HUES48 (cell line): ENCODE measurements around the gene EML3.
"Not testable (repeated sequence)": the region's sequence is repeated elsewhere in the genome, so short reads cannot be mapped to it uniquely, and the experiment has no call there.

Source experiments
- H3K27ac ChIP-seq: one replicate; pipeline ENCODE4 v1.7.0; 2013; ENCODE audit warnings: low read depth, low read length, inconsistent platforms
- H3K27me3 ChIP-seq: 2 replicates; pipeline ENCODE4 v1.6.1; 2013; ENCODE audit warnings: mild to moderate bottlenecking, low read length; ENCODE audit not compliant: control insufficient read depth, insufficient read depth
- H3K36me3 ChIP-seq: 2 replicates; pipeline ENCODE4 v1.6.1; 2013; ENCODE audit warnings: low read length; ENCODE audit not compliant: control insufficient read depth, insufficient read depth
- H3K4me1 ChIP-seq: 2 replicates; pipeline ENCODE4 v1.6.1; 2013; ENCODE audit warnings: mild to moderate bottlenecking, low read length; ENCODE audit not compliant: control insufficient read depth, insufficient read depth
- H3K4me3 ChIP-seq: 2 replicates; pipeline ENCODE4 v1.5.1; 2013; ENCODE audit warnings: mild to moderate bottlenecking, low read depth, low read length
- H3K9ac ChIP-seq: 2 replicates; pipeline ENCODE4 v1.6.1; 2013; ENCODE audit warnings: mild to moderate bottlenecking, low read depth, low read length, moderate library complexity
- H3K9me3 ChIP-seq: 2 replicates; pipeline ENCODE4 v1.6.1; 2013; ENCODE audit warnings: low read length; ENCODE audit not compliant: control insufficient read depth, insufficient read depth

Gene EML3

DNA sequence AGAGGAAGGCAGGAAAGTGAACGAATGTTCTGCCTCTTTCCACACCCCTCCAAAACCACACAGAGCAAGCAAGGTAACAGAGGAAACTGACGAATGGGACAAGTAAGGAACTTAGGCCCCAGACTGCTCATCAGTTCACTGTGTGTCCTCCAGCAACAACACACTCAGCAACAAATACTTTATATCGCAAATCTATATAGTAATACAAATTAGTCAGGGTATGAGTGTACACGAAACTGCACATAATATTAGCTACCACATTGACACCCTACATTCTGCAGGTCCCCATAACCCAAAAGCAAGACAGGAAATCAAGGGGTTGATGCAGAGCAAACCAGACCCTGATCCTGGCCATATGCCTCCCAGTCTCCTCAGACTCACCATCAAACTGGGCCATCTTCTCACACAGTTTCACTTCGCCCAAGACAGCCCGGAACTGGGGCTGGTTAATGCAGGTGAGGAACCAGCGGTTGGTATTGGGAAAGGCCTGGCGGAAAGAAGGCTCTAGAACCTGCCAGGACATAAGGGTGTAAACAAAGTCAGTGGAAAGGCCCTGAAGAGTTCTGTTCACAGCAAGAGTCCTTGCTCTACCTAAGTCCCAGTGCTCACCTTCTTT lies 45.4 kb downstream of the EML3 start:
- peaks cover 93% of the 10 kb centered on the region for H3K36me3 ChIP-seq
- no peak overlapping the region for H3K27ac ChIP-seq
- H3K4me1 ChIP-seq = peaks cover 9% of the 10 kb centered on the region; the same call in 1 of the 2 replicates

GRCh38 chr11:62566247-62566646 lies 46.3 kb downstream of the EML3 start:
- H3K9me3 ChIP-seq = no peaks in the 10 kb centered on the region
- no peaks in the 10 kb centered on the region for H3K27me3 ChIP-seq
- H3K4me3 ChIP-seq = no peak overlapping the region
- H3K4me1 ChIP-seq = peaks cover 9% of the 10 kb centered on the region; the same call in 1 of the 2 replicates
- H3K27ac ChIP-seq = no peak overlapping the region
- H3K36me3 ChIP-seq = peaks cover 86% of the 10 kb centered on the region
- H3K9ac ChIP-seq = no peak overlapping the region

More for the DNA sequence above, 45.4 kb downstream of the EML3 start:
- H3K9ac ChIP-seq = no peak overlapping the region
- H3K4me3 ChIP-seq = no peak overlapping the region
- H3K27me3 ChIP-seq = no peaks in the 10 kb centered on the region
- no peaks in the 10 kb centered on the region for H3K9me3 ChIP-seq

DNA sequence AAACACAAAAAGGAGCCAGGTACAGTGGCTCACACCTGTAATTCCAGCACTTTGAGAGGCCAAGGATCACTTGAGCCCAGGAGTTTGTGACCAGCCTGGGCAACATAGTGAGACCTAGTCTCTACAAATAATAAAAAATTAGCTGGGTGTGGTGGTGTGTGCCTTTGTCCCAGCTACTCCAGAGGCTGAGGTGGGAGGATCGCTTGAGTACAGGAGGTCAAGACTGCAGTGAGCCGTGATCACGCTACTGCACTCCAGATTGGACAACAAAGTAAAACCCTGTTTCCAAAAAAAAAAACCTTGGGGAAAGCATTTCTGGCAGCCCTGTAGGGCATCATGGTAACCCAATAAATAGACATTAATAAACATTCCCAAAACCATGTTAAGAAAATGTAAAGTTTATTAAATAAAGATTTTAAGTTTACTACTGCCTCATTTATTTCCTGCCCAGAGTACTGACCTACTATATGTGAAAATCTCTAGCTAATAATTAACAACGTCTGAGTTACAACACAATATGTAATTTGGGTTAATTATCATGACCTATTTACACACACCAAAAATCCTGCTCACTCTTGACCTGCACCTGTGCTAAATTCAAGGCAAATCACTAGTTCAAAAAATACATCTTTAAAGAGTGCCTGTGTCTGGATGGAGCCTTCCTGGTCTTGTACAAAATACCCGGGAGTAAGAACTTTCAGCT lies 47.3 kb downstream of the EML3 start:
- Histone ChIP-seq H3K36me3 (peaks cover 82% of the 10 kb centered on the region), H3K4me3 (no peak overlapping the region), H3K9ac (no peak overlapping the region), H3K27me3 (no peaks in the 10 kb centered on the region), H3K27ac (no peak overlapping the region), H3K9me3 (no peaks in the 10 kb centered on the region), H3K4me1 (peaks cover 17% of the 10 kb centered on the region)

- not testable (repeated sequence) for H3K9ac ChIP-seq, H3K9me3 ChIP-seq, H3K27me3 ChIP-seq
- Histone ChIP-seq H3K4me1 (peaks cover 38% of the 10 kb centered on the region), H3K36me3 (peaks cover 84% of the 10 kb centered on the region), H3K4me3 (peak overlapping the region; percentile 44), H3K27ac (peak overlapping the region; percentile 88)
Observed at GRCh38 chr11:62561677-62562230, 50.8 kb downstream of the EML3 start.

DNA sequence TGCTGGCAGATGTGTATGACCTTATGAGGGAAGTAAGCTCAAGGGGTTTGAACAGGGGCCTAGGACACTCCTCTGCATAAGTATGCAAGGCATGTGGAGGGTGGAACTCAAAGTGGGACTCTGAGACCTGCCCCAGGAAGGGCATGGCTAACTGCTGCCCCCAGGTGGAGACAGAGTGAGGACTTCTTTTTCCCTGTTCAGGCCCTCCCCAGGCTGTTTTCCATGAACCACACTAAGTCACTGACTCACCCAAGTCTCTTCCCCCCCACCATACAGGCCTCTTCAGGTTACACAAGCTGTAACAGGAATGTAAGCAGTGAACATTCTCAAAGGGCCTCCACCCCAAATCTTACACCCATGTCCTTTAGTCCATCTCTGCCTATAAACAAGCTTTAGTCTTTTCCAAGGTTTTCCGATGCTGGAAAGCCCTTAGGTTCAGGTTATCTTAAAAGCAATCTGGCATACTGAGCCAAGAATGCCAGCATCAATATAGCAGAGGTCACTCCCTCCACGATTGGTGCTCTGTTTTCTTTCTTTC lies 51.9 kb downstream of the EML3 start:
- no peaks in the 10 kb centered on the region for H3K9me3 ChIP-seq
- H3K4me1 ChIP-seq = peaks cover 48% of the 10 kb centered on the region
- H3K27me3 ChIP-seq = no peaks in the 10 kb centered on the region
- H3K9ac ChIP-seq = 0 out of 2 replicates have a peak overlapping the region, but pooled peaks have one; percentile 3
- peaks cover 74% of the 10 kb centered on the region for H3K36me3 ChIP-seq
- H3K4me3 ChIP-seq = peak overlapping the region; percentile 26; the same call in 1 of the 2 replicates
- peak overlapping the region; percentile 88 for H3K27ac ChIP-seq

DNA sequence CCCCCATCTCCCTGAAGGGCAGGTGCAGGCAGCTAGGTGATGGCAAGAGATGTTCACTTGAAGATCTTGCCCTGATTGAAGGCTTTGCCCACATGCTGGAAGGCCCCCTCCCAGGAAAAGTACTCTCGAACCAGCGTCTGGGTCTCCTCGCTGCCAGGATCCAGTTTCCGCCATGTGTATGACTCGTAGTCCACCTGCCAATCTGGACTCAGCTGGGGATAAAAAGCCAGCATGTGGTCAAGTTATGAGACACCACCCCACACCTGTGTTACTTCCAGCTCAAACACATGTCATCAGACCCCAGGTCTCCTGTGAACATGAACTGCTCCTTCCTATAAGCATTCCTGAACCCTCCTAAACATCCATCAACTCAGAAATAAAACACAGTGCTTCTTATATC lies 52.9 kb downstream of the EML3 start:
- Histone ChIP-seq H3K36me3 (peaks cover 64% of the 10 kb centered on the region), H3K4me1 (peaks cover 49% of the 10 kb centered on the region), H3K27ac (peak overlapping the region; percentile 86), H3K9ac (peak overlapping the region; percentile 3; the same call in 1 of the 2 replicates)
- H3K27me3 ChIP-seq, H3K4me3 ChIP-seq, H3K9me3 ChIP-seq: not testable (repeated sequence)

DNA sequence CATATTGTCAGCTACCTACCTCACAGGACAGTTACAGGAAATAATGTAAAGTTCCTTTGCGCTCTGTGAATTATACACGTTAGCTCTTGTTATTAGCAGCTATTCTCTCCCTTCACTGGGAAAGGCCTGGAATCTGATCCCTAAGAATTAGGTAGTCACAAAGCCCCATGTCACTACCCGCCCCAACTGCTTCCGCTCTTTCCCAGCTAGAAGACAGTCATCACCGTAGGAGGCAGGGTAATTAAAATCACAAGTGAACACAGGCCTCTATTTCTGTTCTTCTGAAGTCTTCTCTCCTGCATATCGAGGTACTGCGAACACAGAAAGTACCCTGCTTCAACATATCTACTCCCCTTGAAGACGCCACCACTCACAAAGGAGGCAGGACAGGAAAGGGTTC lies 53.4 kb downstream of the EML3 start:
- Histone ChIP-seq H3K9ac (no peak overlapping the region), H3K4me3 (no peak overlapping the region), H3K4me1 (peaks cover 50% of the 10 kb centered on the region), H3K36me3 (peaks cover 63% of the 10 kb centered on the region), H3K9me3 (no peaks in the 10 kb centered on the region), H3K27me3 (no peaks in the 10 kb centered on the region), H3K27ac (peak overlapping the region; percentile 86)

DNA sequence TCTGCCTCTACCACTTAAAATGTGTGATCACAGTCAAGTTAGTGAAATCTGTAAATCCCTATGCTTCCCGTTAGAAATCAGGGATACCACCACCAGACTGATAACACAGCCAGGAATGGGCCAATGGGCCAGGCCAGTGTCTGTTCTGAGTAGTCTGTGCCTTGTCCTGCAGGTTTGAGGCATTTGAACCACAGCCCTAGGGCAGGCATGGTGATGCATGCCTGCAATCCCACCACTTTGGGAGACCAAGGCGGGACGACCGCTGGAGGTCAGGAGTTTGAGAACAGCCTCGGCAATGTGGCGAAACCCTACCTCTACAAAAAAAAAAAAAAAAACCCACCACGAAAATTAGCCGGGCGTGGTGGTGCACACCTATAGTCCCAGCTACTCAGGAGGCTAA lies 53.9 kb downstream of the EML3 start:
- H3K9me3 ChIP-seq = no peaks in the 10 kb centered on the region
- no peaks in the 10 kb centered on the region for H3K27me3 ChIP-seq
- H3K4me1 ChIP-seq = peaks cover 56% of the 10 kb centered on the region
- peak overlapping the region; percentile 2 for H3K27ac ChIP-seq
- H3K4me3 ChIP-seq = no peak overlapping the region
- H3K36me3 ChIP-seq = peaks cover 59% of the 10 kb centered on the region
- H3K9ac ChIP-seq = no peak overlapping the region

- Histone ChIP-seq H3K27ac (peak overlapping the region; percentile 80), H3K27me3 (no peaks in the 10 kb centered on the region), H3K4me3 (no peak overlapping the region), H3K9ac (no peak overlapping the region; the same call in 1 of the 2 replicates), H3K9me3 (no peaks in the 10 kb centered on the region), H3K36me3 (peaks cover 44% of the 10 kb centered on the region), H3K4me1 (peaks cover 63% of the 10 kb centered on the region)
Observed at GRCh38 chr11:62556875-62557631, 55.5 kb downstream of the EML3 start.

- H3K9me3 ChIP-seq = no peaks in the 10 kb centered on the region
- no peak overlapping the region for H3K4me3 ChIP-seq
- H3K27me3 ChIP-seq = no peaks in the 10 kb centered on the region
- peaks cover 67% of the 10 kb centered on the region for H3K4me1 ChIP-seq
- H3K27ac ChIP-seq = peak overlapping the region; percentile 80
- peaks cover 43% of the 10 kb centered on the region for H3K36me3 ChIP-seq
- H3K9ac ChIP-seq = no peak overlapping the region; the same call in 1 of the 2 replicates
Observed at GRCh38 chr11:62556108-62556874, 56.3 kb downstream of the EML3 start.
